Measurements from ENCODE around the gene SUPT3H. TPM values are rescaled to one million over a fixed set of nuclear protein-coding genes. Genes with fewer than 3 reads are reported as not detected.

Gene SUPT3H
- total RNA-seq, 1 donor from 2014 or later: 9.9 TPM

DNA sequence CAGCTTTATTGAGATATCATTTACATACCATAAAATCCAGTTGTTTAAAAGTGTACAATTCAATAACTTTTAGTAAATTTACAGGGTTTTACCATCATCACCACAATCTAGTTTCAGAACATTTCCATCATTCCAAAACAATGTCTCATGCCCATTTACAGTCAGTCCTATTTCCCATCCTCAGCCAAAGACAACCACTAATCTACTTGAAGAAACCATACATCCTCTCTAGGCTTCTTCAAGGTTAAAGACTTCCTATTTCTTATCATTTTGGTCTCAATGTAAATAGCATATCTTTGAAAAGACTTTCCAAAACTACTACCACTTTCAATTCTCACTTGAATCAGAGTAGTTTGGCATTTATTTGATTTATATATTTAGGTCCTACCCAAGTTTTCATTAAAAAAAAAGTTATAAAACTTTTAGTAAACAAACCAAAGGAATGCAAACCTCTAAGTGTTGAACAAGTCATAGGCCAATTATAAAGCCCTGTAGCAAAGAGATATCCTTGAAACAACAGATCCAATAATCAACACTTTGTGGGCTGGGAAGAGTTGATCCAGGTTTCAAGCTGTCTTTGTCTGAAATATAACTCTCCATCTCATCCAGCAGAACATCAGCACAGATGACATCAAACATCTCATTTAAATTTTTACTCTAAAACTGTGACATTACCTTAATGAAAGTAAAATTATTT is 260.9 kb downstream of the SUPT3H start:
- no peak overlapping the region for H3K4me3 ChIP-seq (ENCODE audit: low read length in 3 of 3)
- no peaks in the 10 kb centered on the region for H3K9me3 ChIP-seq (ENCODE audit: control insufficient read depth in 3 of 3, low read length in 3 of 3)
- H3K27ac ChIP-seq (ENCODE audit: low read depth, low read length): no peak overlapping the region
- H3K27me3 ChIP-seq (ENCODE audit: control insufficient read depth in 3 of 3, insufficient read depth in 3 of 3, low read length in 3 of 3): no peaks in the 10 kb centered on the region
- H3K4me1 ChIP-seq (ENCODE audit: control insufficient read depth in 3 of 3, insufficient read depth in 3 of 3, low read length in 3 of 3): peaks cover 0 to 3% (median 0%) of the 10 kb centered on the region in 3 donors
- H3K36me3 ChIP-seq (ENCODE audit: control insufficient read depth in 3 of 3, insufficient read depth in 3 of 3, low read length in 3 of 3): no peaks in the 10 kb centered on the region
- H3K9ac ChIP-seq (ENCODE audit: low read depth in 1 of 3, low read length in 3 of 3): no peak overlapping the region

DNA sequence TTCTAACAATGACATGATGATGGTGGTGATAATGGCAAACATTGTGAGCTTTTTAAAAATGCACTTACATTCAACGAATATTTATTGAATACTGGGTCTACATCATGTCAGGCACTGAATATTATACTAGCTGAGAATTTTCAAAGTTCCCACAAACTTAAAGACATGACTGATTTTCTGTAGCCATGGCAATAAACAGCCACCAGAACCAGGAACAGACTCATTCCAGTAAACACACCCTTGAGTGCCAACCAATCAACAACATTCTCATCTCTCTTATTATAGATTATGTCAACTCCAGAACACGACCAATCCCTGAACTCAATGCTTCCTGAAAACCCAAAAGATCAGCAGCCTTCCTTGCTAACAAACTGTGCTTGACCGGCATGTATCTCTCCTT is 262.0 kb downstream of the SUPT3H start:
- Histone ChIP-seq H3K9me3 (ENCODE audit: control insufficient read depth in 3 of 3, low read length in 3 of 3) (no peaks in the 10 kb centered on the region), H3K4me1 (ENCODE audit: control insufficient read depth in 3 of 3, insufficient read depth in 3 of 3, low read length in 3 of 3) (peaks cover 0 to 3% (median 0%) of the 10 kb centered on the region in 3 donors), H3K27me3 (ENCODE audit: control insufficient read depth in 3 of 3, insufficient read depth in 3 of 3, low read length in 3 of 3) (no peaks in the 10 kb centered on the region), H3K4me3 (ENCODE audit: low read length in 3 of 3) (no peak overlapping the region), H3K27ac (ENCODE audit: low read depth, low read length) (no peak overlapping the region), H3K36me3 (ENCODE audit: control insufficient read depth in 3 of 3, insufficient read depth in 3 of 3, low read length in 3 of 3) (no peaks in the 10 kb centered on the region), H3K9ac (ENCODE audit: low read depth in 1 of 3, low read length in 3 of 3) (no peak overlapping the region)

DNA sequence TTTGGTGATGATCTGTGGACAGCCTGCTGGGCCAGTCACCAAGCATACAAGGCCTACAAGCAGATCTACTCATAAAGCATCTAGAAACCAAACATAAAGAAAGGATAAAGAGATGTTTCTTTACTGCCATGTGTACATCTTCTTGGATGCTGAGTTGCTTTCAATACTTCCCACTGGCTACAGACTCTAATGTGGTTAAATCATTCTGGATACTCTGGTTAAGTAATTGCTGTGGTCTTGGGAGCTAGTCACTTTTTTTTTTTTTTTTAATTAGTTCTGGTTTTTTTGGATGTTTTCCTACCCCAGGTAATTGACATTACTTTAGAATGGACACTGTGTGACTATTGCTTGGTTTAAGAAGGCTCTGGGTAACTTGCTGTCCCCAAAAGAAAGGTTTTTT is 265.0 kb downstream of the SUPT3H start:
- Histone ChIP-seq H3K27ac (ENCODE audit: low read depth, low read length) (no peak overlapping the region), H3K36me3 (ENCODE audit: control insufficient read depth in 3 of 3, insufficient read depth in 3 of 3, low read length in 3 of 3) (no peaks in the 10 kb centered on the region), H3K27me3 (ENCODE audit: control insufficient read depth in 3 of 3, insufficient read depth in 3 of 3, low read length in 3 of 3) (no peaks in the 10 kb centered on the region), H3K9ac (ENCODE audit: low read depth in 1 of 3, low read length in 3 of 3) (no peak overlapping the region), H3K4me1 (ENCODE audit: control insufficient read depth in 3 of 3, insufficient read depth in 3 of 3, low read length in 3 of 3) (no peaks in the 10 kb centered on the region), H3K4me3 (ENCODE audit: low read length in 3 of 3) (no peak overlapping the region), H3K9me3 (ENCODE audit: control insufficient read depth in 3 of 3, low read length in 3 of 3) (no peaks in the 10 kb centered on the region)

DNA sequence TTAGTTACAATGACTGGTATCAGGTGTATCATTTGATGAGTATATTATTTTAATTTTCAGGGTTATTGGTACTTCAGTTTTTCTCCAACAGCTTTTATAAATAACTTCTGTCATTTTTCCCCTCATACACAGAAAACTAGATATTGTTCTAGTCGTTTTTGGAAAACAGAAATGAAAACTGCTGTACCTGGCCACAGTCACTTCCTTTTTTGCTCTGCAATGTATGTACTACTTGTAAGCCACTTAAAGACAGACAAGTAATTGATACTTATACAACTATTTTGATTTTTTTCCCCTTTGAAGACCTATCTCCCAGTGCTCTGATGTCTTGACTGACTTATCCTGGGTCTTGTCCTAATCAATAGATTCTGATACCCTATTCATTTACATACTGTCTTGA is 268.2 kb downstream of the SUPT3H start:
- Histone ChIP-seq H3K9me3 (ENCODE audit: control insufficient read depth in 3 of 3, low read length in 3 of 3) (no peaks in the 10 kb centered on the region), H3K4me3 (ENCODE audit: low read length in 3 of 3) (no peak overlapping the region), H3K27me3 (ENCODE audit: control insufficient read depth in 3 of 3, insufficient read depth in 3 of 3, low read length in 3 of 3) (no peaks in the 10 kb centered on the region), H3K27ac (ENCODE audit: low read depth, low read length) (no peak overlapping the region), H3K4me1 (ENCODE audit: control insufficient read depth in 3 of 3, insufficient read depth in 3 of 3, low read length in 3 of 3) (no peaks in the 10 kb centered on the region), H3K36me3 (ENCODE audit: control insufficient read depth in 3 of 3, insufficient read depth in 3 of 3, low read length in 3 of 3) (no peaks in the 10 kb centered on the region), H3K9ac (ENCODE audit: low read depth in 1 of 3, low read length in 3 of 3) (no peak overlapping the region)

DNA sequence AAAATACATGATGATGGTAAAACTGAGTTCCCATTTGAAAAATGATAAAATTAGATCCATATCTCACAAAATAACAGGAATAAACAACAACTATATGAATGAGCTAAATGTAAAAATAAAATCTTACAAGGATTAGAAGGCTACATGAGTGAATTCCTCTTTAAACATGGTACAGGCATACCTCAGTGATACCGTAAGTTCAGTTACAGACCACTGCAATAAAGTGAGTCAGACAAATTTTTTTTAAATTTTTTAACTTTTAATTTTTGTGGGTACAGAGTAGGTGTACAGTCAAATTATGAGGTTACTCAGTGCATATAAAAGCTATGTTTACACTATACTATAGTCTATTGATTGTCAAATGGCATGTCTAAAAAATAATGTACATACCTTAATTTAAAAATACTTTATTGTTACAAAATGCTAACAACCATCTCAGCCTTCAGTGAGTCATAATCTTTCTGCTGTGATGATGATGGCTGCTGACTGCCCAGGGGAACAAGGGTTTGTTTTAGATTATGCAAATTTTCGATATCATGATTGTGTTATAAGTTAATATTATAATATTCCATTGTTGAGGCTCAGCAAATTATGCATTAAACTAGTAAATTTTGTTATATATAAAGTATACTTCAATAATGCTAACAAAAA is 272.4 kb downstream of the SUPT3H start:
- H3K9me3 ChIP-seq (ENCODE audit: control insufficient read depth in 3 of 3, low read length in 3 of 3): no peaks in the 10 kb centered on the region
- no peaks in the 10 kb centered on the region for H3K4me1 ChIP-seq (ENCODE audit: control insufficient read depth in 3 of 3, insufficient read depth in 3 of 3, low read length in 3 of 3)
- no peaks in the 10 kb centered on the region for H3K36me3 ChIP-seq (ENCODE audit: control insufficient read depth in 3 of 3, insufficient read depth in 3 of 3, low read length in 3 of 3)
- no peaks in the 10 kb centered on the region for H3K27me3 ChIP-seq (ENCODE audit: control insufficient read depth in 3 of 3, insufficient read depth in 3 of 3, low read length in 3 of 3)
- no peak overlapping the region for H3K9ac ChIP-seq (ENCODE audit: low read depth in 1 of 3, low read length in 3 of 3)
- no peak overlapping the region for H3K4me3 ChIP-seq (ENCODE audit: low read length in 3 of 3)
- H3K27ac ChIP-seq (ENCODE audit: low read depth, low read length): no peak overlapping the region

DNA sequence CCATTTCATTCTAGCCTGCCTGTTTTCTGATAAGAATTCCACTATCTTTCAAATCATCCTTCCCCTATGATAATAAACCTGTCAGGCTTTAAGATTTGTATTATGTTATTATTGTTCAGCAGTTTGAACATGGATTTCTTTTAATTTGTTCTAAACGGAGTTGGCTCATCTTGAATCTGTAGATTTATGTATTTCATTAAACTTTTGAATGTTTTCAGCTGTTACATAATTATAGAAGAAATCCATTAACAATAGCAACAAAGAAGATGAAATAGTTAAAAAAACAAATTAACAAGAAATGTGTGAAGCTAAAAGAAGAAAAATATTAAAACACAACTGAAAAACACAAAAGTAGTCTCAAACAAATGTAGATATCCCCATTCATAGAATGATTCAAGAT is 273.3 kb downstream of the SUPT3H start:
- no peak overlapping the region for H3K9ac ChIP-seq (ENCODE audit: low read depth in 1 of 3, low read length in 3 of 3)
- H3K4me3 ChIP-seq (ENCODE audit: low read length in 3 of 3): no peak overlapping the region
- no peaks in the 10 kb centered on the region for H3K36me3 ChIP-seq (ENCODE audit: control insufficient read depth in 3 of 3, insufficient read depth in 3 of 3, low read length in 3 of 3)
- H3K27ac ChIP-seq (ENCODE audit: low read depth, low read length): no peak overlapping the region
- no peaks in the 10 kb centered on the region for H3K4me1 ChIP-seq (ENCODE audit: control insufficient read depth in 3 of 3, insufficient read depth in 3 of 3, low read length in 3 of 3)
- no peaks in the 10 kb centered on the region for H3K27me3 ChIP-seq (ENCODE audit: control insufficient read depth in 3 of 3, insufficient read depth in 3 of 3, low read length in 3 of 3)
- H3K9me3 ChIP-seq (ENCODE audit: control insufficient read depth in 3 of 3, low read length in 3 of 3): no peaks in the 10 kb centered on the region

DNA sequence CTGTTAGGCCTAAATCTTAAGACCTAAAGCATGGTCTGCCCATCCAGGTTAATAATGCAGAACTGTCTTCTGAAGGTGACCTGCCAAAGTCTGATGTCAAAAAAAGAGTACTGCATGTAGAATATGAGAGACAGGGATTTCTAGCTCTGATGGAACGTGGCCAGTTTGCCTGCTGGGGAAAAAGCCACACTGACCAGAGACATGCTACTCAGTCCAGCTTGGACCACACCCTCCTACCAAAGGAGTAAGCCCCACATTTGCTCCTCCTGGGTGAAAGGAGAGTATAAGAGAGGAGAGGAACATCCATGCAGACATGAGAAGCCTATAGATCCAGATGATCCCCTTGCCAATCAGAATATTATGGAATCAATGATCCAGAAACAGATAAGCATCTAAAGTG is 279.5 kb downstream of the SUPT3H start:
- H3K27ac ChIP-seq (ENCODE audit: low read depth, low read length): no peak overlapping the region
- H3K9me3 ChIP-seq (ENCODE audit: control insufficient read depth in 3 of 3, low read length in 3 of 3): no peaks in the 10 kb centered on the region
- H3K4me1 ChIP-seq (ENCODE audit: control insufficient read depth in 3 of 3, insufficient read depth in 3 of 3, low read length in 3 of 3): no peaks in the 10 kb centered on the region
- H3K36me3 ChIP-seq (ENCODE audit: control insufficient read depth in 3 of 3, insufficient read depth in 3 of 3, low read length in 3 of 3): no peaks in the 10 kb centered on the region
- H3K9ac ChIP-seq (ENCODE audit: low read depth in 1 of 3, low read length in 3 of 3): no peak overlapping the region
- H3K27me3 ChIP-seq (ENCODE audit: control insufficient read depth in 3 of 3, insufficient read depth in 3 of 3, low read length in 3 of 3): no peaks in the 10 kb centered on the region
- H3K4me3 ChIP-seq (ENCODE audit: low read length in 3 of 3): no peak overlapping the region

DNA sequence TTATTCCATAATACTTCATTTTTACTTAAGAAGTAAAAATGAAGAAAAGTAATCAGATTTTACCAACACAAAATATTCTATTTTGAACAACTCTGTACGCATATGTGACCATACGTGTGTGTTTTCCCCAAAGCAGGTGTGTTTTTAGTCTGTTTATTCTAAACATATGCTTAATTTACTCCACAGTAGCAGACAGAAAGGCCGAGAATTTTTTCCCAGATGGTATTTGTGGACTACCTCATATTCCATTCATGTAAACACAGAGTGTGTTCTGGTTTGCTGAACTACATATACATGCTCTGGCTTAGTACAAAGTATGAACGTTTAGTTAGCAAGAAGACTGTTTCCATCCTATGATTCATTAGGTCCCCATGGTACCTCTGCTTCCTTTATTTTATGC is 282.9 kb downstream of the SUPT3H start:
- Histone ChIP-seq H3K4me3 (ENCODE audit: low read length in 3 of 3) (no peak overlapping the region), H3K9me3 (ENCODE audit: control insufficient read depth in 3 of 3, low read length in 3 of 3) (no peaks in the 10 kb centered on the region), H3K4me1 (ENCODE audit: control insufficient read depth in 3 of 3, insufficient read depth in 3 of 3, low read length in 3 of 3) (no peaks in the 10 kb centered on the region), H3K36me3 (ENCODE audit: control insufficient read depth in 3 of 3, insufficient read depth in 3 of 3, low read length in 3 of 3) (no peaks in the 10 kb centered on the region), H3K27ac (ENCODE audit: low read depth, low read length) (no peak overlapping the region), H3K27me3 (ENCODE audit: control insufficient read depth in 3 of 3, insufficient read depth in 3 of 3, low read length in 3 of 3) (no peaks in the 10 kb centered on the region), H3K9ac (ENCODE audit: low read depth in 1 of 3, low read length in 3 of 3) (no peak overlapping the region)

DNA sequence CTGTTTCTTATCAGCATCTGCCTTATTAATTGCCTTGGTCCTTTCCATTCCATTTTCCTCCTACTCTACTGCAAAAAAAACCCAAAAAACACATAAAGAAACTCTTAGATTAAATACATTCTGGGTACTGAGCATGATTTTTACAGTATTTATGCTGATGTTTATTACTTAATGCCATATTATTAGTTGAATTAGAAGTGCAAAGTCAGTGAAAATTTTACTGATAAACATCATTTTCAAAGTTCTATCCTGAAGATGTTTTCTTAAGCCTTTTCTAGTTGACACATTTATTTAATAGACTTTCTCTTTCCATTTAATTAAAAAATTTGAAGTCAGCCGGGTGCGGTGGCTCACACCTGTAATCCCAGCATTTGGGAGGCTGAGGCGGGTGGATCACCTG is 285.6 kb downstream of the SUPT3H start:
- Histone ChIP-seq H3K9ac (ENCODE audit: low read depth in 1 of 3, low read length in 3 of 3) (no peak overlapping the region), H3K27ac (ENCODE audit: low read depth, low read length) (no peak overlapping the region), H3K27me3 (ENCODE audit: control insufficient read depth in 3 of 3, insufficient read depth in 3 of 3, low read length in 3 of 3) (no peaks in the 10 kb centered on the region), H3K4me1 (ENCODE audit: control insufficient read depth in 3 of 3, insufficient read depth in 3 of 3, low read length in 3 of 3) (no peaks in the 10 kb centered on the region), H3K4me3 (ENCODE audit: low read length in 3 of 3) (no peak overlapping the region), H3K9me3 (ENCODE audit: control insufficient read depth in 3 of 3, low read length in 3 of 3) (no peaks in the 10 kb centered on the region), H3K36me3 (ENCODE audit: control insufficient read depth in 3 of 3, insufficient read depth in 3 of 3, low read length in 3 of 3) (no peaks in the 10 kb centered on the region)

DNA sequence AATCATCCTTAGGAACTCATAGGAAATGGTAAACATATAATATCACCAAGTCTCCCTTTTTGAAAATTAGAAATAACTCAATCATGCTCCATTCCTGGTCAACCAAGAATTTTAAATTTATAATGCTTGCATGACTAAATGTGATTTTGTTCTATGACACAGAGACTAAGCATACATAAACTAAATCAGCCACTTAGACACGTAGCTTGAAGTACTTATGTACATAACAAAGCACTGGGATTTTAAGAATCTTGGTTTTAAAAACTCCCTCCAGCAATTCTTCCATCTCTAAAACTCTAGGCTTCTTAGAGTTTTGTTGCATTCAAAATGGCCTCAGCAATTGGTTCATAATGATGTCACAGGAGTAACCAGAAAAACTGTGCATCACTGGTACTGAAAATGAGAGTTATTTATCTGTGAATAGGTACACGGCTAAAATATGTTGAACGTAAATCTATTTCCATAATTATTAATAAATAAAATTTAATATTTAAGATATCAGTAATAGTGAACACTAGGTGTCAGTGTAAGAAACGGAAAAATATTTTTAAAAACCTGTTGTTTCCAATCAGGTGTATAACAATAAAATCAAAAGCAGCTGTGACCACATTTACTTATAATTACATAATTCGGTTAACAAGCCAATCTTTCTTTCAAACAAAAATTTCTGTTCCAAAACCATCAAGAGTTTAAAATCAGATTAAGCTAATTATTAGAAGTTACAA is 291.2 kb downstream of the SUPT3H start:
- no peak overlapping the region for H3K4me3 ChIP-seq (ENCODE audit: low read length in 3 of 3)
- H3K36me3 ChIP-seq (ENCODE audit: control insufficient read depth in 3 of 3, insufficient read depth in 3 of 3, low read length in 3 of 3): no peaks in the 10 kb centered on the region
- no peaks in the 10 kb centered on the region for H3K4me1 ChIP-seq (ENCODE audit: control insufficient read depth in 3 of 3, insufficient read depth in 3 of 3, low read length in 3 of 3)
- H3K9ac ChIP-seq (ENCODE audit: low read depth in 1 of 3, low read length in 3 of 3): no peak overlapping the region
- H3K27ac ChIP-seq (ENCODE audit: low read depth, low read length): no peak overlapping the region
- no peaks in the 10 kb centered on the region for H3K9me3 ChIP-seq (ENCODE audit: control insufficient read depth in 3 of 3, low read length in 3 of 3)
- H3K27me3 ChIP-seq (ENCODE audit: control insufficient read depth in 3 of 3, insufficient read depth in 3 of 3, low read length in 3 of 3): no peaks in the 10 kb centered on the region

All from skeletal muscle tissue (tissue), 4 donors.